Caco-2 (cell line): ENCODE measurements around the gene POGLUT2. TPM values are rescaled to one million over a fixed set of nuclear protein-coding genes. Genes with fewer than 3 reads are reported as not detected.

Experiments
- BruUV-seq: library from RNA; stranded (reverse); fragments of 400-500 nt; replicated peaks from 2 replicates; lab custom pipeline; 2021; lab: Mats Ljungman, UMichigan
- CTCF ChIA-PET: fragments of 300-600 bp; sonication (Branson Sonifier 250); formaldehyde crosslinking; loops from one replicate; lab custom pipeline; 2022; ENCODE audit warnings: antibody characterized with exemption; lab: Charles Lee
- POLR2A ChIA-PET: fragments of 300-600 bp; sonication (Branson Sonifier 250); formaldehyde crosslinking; loops from one replicate; lab custom pipeline; 2022; ENCODE audit warnings: antibody characterized with exemption; lab: Charles Lee
- DNase-seq, 2 experiments: peaks; one replicate each; pipeline versions ENCODE4 v3.0.0 to v3.0.0-alpha.2; 2020 to 2022
- H3K27me3 ChIP-seq: replicated peaks from 2 replicates; pipeline ENCODE4 v1.6.0; 2011; ENCODE audit warnings: low read length; ENCODE audit not compliant: control insufficient read depth, insufficient read depth
- H3K36me3 ChIP-seq: 2 replicates; pipeline ENCODE4 v1.5.1; 2011; ENCODE audit warnings: low read length; ENCODE audit not compliant: control insufficient read depth, insufficient read depth
- H3K4me1 ChIP-seq: fragments of 250-450 bp; sonication (Bioruptor Pico); 2 replicates; pipeline ENCODE4 v1.5.1; 2020; ENCODE audit warnings: mild to moderate bottlenecking
- H3K4me3 ChIP-seq: 2 replicates; pipeline ENCODE4 v1.5.1; 2011; ENCODE audit warnings: low read depth, mild to moderate bottlenecking, control low read depth, low read length
- H3K9me3 ChIP-seq: fragments of 250-450 bp; sonication (Bioruptor Pico); 2 replicates; pipeline ENCODE4 v1.5.1; 2020; ENCODE audit warnings: mild to moderate bottlenecking, moderate library complexity
- H3K27ac Mint-ChIP-seq: one replicate; pipeline ENCODE4 v1.8.0; 2022; ENCODE audit warnings: mixed read lengths; ENCODE audit not compliant: unreplicated experiment
- H3K27me3 Mint-ChIP-seq: one replicate; pipeline ENCODE4 v1.8.0; 2022; ENCODE audit warnings: mixed read lengths; ENCODE audit not compliant: insufficient read depth, unreplicated experiment
- H3K36me3 Mint-ChIP-seq: one replicate; pipeline ENCODE4 v1.8.0; 2022; ENCODE audit warnings: mild to moderate bottlenecking, mixed read lengths; ENCODE audit not compliant: insufficient read depth, unreplicated experiment
- H3K4me1 Mint-ChIP-seq: one replicate; pipeline ENCODE4 v1.8.0; 2022; ENCODE audit warnings: low read depth, mixed read lengths; ENCODE audit not compliant: unreplicated experiment
- H3K4me3 Mint-ChIP-seq: one replicate; pipeline ENCODE4 v1.8.0; 2022; ENCODE audit warnings: mild to moderate bottlenecking, moderate library complexity, mixed read lengths; ENCODE audit not compliant: unreplicated experiment
- H3K9me3 Mint-ChIP-seq: one replicate; pipeline ENCODE4 v1.8.0; 2022; ENCODE audit warnings: mixed read lengths; ENCODE audit not compliant: unreplicated experiment
- intact Hi-C: fragments of 100-400 bp; cut with micrococcal nuclease; formaldehyde crosslinking; loops from one replicate; pipeline ENCODE4 v1.10.0; 2022; ENCODE audit not compliant: unreplicated experiment
- total RNA-seq: library from RNA; stranded (reverse); gene quantifications from 2 replicates; pipeline ENCODE4 v1.2.3, GENCODE V29; 2022
- TF ChIP-seq, protein P1 (sequence below), 2 experiments: fragments of 200-600 bp in 1 of 2; IDR thresholded peaks; 1 replicate in 1 of 2; 2 replicates in 1 of 2; pipeline versions ENCODE4 v1.5.1 to v1.8.0; 2011 to 2022; ENCODE audit warnings: antibody characterized with exemption in 1 of 2, control low read depth in 1 of 2, inconsistent platforms in 1 of 2, low read depth in 1 of 2, low read length in 1 of 2, mild to moderate bottlenecking in 1 of 2, moderate library complexity in 1 of 2; ENCODE audit not compliant: insufficient read depth in 1 of 2, severe bottlenecking in 1 of 2, unreplicated experiment in 1 of 2

Gene POGLUT2
- total RNA-seq, 1 experiment from 2014 or later = 20.1 TPM

DNA sequence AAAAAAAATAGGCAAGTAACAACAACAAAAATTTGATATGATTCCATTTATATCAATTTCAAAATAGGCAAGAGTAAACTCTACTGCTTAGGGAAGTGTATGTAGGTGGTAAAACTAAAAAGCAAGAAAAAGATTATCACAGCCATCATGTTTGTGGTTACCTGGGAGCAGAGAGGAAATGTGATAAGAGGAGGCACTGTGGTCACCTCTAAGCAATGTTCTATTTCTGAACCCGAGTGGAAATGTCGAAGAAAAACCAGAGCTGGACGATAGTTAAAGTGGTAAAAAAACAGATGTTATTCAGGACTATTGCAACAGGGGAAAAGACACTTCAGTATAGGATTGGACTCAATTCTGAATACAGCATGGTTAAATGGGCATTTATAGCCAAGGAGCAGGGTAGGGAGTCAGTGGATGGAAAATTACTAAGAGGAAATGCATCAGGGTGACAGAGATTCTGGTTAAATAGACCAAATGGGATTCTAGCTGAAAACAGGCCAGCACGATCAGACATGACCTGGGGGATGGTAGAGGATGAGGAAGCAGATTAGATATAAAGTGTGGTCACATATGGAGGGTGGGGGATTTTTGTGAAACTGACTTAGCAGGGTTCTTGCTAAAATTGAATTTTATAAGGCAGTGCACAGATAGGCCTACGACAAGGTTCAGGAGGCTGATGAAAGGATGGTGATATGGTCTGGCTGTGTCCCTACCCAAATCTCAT, 19.2 kb downstream of the POGLUT2 start:
- POLR2A ChIA-PET = no interaction called here
- no peak overlapping the region for H3K27ac Mint-ChIP-seq
- H3K9me3 ChIP-seq = no peaks in the 10 kb centered on the region; the same call in 1 of the 2 replicates
- H3K4me1 Mint-ChIP-seq = no peaks in the 10 kb centered on the region
- no peaks in the 10 kb centered on the region for H3K36me3 Mint-ChIP-seq
- peaks cover 9% of the 10 kb centered on the region for H3K9me3 Mint-ChIP-seq
- no TSS peak for BruUV-seq
- CTCF ChIA-PET = no interaction called here
- no peak overlapping the region for H3K4me3 Mint-ChIP-seq
- H3K4me3 ChIP-seq = no peak overlapping the region
- H3K36me3 ChIP-seq = no peaks in the 10 kb centered on the region
- TF ChIP-seq, protein P1, sequence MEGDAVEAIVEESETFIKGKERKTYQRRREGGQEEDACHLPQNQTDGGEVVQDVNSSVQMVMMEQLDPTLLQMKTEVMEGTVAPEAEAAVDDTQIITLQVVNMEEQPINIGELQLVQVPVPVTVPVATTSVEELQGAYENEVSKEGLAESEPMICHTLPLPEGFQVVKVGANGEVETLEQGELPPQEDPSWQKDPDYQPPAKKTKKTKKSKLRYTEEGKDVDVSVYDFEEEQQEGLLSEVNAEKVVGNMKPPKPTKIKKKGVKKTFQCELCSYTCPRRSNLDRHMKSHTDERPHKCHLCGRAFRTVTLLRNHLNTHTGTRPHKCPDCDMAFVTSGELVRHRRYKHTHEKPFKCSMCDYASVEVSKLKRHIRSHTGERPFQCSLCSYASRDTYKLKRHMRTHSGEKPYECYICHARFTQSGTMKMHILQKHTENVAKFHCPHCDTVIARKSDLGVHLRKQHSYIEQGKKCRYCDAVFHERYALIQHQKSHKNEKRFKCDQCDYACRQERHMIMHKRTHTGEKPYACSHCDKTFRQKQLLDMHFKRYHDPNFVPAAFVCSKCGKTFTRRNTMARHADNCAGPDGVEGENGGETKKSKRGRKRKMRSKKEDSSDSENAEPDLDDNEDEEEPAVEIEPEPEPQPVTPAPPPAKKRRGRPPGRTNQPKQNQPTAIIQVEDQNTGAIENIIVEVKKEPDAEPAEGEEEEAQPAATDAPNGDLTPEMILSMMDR (IDR thresholded peaks at IDR 0.05; ENCODE audit: insufficient read depth in 1 of 2, low read depth in 1 of 2, low read length in 1 of 2, severe bottlenecking in 1 of 2, unreplicated experiment in 1 of 2) = no peak
- DNase-seq = no peak
- intact Hi-C loops = no loop called here
- H3K27me3 ChIP-seq = no peaks in the 10 kb centered on the region
- no peaks in the 10 kb centered on the region for H3K27me3 Mint-ChIP-seq
- H3K4me1 ChIP-seq = no peaks in the 10 kb centered on the region

DNA sequence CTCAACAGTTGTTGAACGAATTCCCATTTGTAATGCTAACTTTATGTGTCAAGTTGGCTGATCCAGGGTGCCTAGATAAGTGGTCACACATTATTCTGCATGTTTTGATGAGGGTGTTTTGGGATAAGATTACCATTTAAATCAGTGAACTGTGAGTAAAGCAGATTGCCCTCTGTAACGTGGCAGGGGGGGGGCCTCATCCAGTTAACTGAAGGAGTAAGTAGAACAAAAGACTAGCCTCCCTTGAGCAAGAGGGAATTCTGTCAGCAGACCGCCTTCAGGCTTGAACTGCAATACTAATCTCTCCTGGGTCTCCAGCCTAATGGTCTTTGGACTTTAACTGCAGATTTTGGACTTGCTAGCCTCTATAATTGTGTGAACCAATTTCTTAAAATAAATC, 21.0 kb downstream of the POGLUT2 start:
- TF ChIP-seq, protein P1 (IDR thresholded peaks at IDR 0.05; ENCODE audit: insufficient read depth in 1 of 2, low read depth in 1 of 2, low read length in 1 of 2, severe bottlenecking in 1 of 2, unreplicated experiment in 1 of 2) = no peak
- POLR2A ChIA-PET = no interaction called here
- Histone ChIP-seq H3K4me3 (no peak overlapping the region), H3K9me3 (no peaks in the 10 kb centered on the region; the same call in 1 of the 2 replicates), H3K27me3 (no peaks in the 10 kb centered on the region), H3K36me3 (no peaks in the 10 kb centered on the region), H3K4me1 (no peaks in the 10 kb centered on the region; the same call in 1 of the 2 replicates)
- Mint-ChIP-seq H3K9me3 (peaks cover 9% of the 10 kb centered on the region), H3K27me3 (no peaks in the 10 kb centered on the region), H3K36me3 (no peaks in the 10 kb centered on the region), H3K27ac (no peak overlapping the region), H3K4me3 (no peak overlapping the region), H3K4me1 (no peaks in the 10 kb centered on the region)
- no peak for DNase-seq
- no TSS peak for BruUV-seq
- intact Hi-C loops = no loop called here
- CTCF ChIA-PET = no interaction called here

- peaks cover 14% of the 10 kb centered on the region for H3K4me1 Mint-ChIP-seq
- ChIA-PET POLR2A (no interaction called here), CTCF (no interaction called here)
- no TSS peak for BruUV-seq
- Histone ChIP-seq H3K4me3 (no peak overlapping the region), H3K36me3 (no peaks in the 10 kb centered on the region), H3K4me1 (peaks cover 2% of the 10 kb centered on the region), H3K9me3 (no peaks in the 10 kb centered on the region), H3K27me3 (no peaks in the 10 kb centered on the region)
- H3K27ac Mint-ChIP-seq = no peak overlapping the region
- DNase-seq = no peak
- no peaks in the 10 kb centered on the region for H3K27me3 Mint-ChIP-seq
- H3K4me3 Mint-ChIP-seq = no peak overlapping the region
- intact Hi-C loops = no loop called here
- TF ChIP-seq, protein P1 (IDR thresholded peaks at IDR 0.05; ENCODE audit: insufficient read depth in 1 of 2, low read depth in 1 of 2, low read length in 1 of 2, severe bottlenecking in 1 of 2, unreplicated experiment in 1 of 2) = no peak
- H3K36me3 Mint-ChIP-seq = no peaks in the 10 kb centered on the region
- H3K9me3 Mint-ChIP-seq = peaks cover 6% of the 10 kb centered on the region
These were observed 22.5 kb downstream of the POGLUT2 start for GRCh38 chr13:102776271-102776670.
